Limb (tissue), 2 donors: ENCODE data around the gene FSHR.

ENCODE experiments used
- DNase-seq, 2 donors: peaks; one replicate each; pipeline ENCODE4 v3.0.0-alpha.2; 2016; ENCODE audit errors: extremely low spot score in 2 of 2

The FSHR gene, protein sequence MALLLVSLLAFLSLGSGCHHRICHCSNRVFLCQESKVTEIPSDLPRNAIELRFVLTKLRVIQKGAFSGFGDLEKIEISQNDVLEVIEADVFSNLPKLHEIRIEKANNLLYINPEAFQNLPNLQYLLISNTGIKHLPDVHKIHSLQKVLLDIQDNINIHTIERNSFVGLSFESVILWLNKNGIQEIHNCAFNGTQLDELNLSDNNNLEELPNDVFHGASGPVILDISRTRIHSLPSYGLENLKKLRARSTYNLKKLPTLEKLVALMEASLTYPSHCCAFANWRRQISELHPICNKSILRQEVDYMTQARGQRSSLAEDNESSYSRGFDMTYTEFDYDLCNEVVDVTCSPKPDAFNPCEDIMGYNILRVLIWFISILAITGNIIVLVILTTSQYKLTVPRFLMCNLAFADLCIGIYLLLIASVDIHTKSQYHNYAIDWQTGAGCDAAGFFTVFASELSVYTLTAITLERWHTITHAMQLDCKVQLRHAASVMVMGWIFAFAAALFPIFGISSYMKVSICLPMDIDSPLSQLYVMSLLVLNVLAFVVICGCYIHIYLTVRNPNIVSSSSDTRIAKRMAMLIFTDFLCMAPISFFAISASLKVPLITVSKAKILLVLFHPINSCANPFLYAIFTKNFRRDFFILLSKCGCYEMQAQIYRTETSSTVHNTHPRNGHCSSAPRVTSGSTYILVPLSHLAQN

DNA sequence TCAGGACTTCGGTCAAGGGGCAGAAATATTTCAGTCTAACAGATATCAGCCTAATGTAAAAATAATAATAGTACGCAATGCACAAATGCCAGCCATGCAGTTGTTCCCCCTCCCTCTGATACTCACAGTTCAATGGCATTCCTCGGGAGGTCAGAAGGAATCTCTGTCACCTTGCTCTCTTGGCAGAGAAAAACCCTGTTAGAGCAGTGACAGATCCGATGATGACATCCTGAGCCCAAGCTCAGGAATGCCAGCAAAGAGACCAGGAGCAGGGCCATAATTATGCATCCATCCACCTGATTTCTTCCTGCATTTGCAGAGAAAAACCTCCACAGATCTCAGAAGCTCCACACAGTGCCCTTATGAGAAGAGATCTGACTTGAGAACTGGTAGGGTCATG is at the start of gene FSHR:
TSS of gene FSHR (minus strand) at position 376 of the 400 bp plus-strand sequence. CDS start at position 278, 98 bp downstream.
- no peak for DNase-seq

- DNase-seq: no peak
These were observed 45.0 kb upstream of the FSHR start for GRCh38 chr2:49199266-49199665.

DNA sequence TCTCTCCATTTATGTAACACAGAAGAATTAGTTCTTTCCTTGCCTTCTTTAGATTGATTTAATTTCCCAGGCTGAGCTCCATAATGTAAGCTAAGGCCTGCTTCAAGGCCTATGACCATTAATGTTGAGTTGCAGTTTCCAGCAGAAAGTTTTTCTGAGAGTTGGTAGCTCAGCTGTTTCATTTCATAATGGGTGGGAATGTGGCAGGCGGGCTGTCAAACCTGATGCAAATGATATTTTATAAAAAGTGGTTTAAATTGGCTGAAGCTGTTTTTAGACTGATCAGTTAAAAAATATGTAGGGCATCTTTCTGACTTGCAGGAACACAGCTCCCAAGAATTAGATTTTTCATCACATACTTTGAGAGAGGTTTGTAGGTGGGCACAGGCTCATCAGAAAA is 40.4 kb upstream of the FSHR start:
- DNase-seq: no peak

DNA sequence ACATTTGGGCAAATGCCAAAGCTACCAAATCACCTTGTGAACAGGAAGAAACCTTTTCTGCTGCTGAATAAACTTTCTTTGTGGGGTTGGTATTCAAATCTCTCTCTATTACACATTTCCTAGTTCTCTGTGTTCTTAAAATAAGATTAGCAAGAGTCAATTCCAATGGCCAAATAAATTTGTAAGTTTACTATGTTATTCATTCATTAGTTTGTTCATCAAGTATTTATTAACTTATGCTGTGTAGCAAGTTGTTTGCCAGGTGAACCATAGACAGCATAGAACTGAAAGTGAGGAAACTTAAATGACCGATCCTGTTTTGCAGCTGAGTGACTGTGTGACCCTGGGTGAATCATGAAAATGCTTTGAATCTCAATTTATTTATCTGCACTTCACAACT is 37.7 kb upstream of the FSHR start:
- DNase-seq: no peak

- no peak for DNase-seq
These were observed 35.4 kb upstream of the FSHR start for GRCh38 chr2:49189512-49190225.

- no peak for DNase-seq
These were observed 31.8 kb upstream of the FSHR start for GRCh38 chr2:49186050-49186648.

- no peak for DNase-seq
These were observed 24.3 kb upstream of the FSHR start for GRCh38 chr2:49178656-49179055.

DNA sequence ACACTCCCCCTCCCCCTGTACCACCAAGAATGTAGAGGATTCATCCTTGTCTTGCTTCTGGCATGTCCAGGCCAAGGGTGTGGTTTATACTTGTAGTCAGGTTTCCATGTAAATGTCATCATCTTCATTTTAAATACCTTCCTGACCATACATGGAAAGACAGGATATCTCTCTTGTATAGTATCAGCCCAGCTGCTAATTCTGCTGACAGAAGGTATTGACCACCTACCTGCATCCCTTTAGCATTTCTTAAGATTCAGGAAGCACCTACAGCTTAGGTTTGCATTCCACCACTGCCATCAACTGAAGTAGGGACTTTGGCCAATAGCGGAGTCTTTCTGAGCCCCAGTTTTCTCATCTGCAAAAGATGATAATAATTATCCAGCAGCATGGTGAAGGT is 22.9 kb upstream of the FSHR start:
- DNase-seq: no peak

- DNase-seq: no peak
These were observed 21.5 kb upstream of the FSHR start for GRCh38 chr2:49175831-49176230.

- no peak for DNase-seq
These were observed 20.4 kb upstream of the FSHR start for GRCh38 chr2:49174750-49175149.

- no peak for DNase-seq
These were observed 12.8 kb upstream of the FSHR start for GRCh38 chr2:49167131-49167530.

DNA sequence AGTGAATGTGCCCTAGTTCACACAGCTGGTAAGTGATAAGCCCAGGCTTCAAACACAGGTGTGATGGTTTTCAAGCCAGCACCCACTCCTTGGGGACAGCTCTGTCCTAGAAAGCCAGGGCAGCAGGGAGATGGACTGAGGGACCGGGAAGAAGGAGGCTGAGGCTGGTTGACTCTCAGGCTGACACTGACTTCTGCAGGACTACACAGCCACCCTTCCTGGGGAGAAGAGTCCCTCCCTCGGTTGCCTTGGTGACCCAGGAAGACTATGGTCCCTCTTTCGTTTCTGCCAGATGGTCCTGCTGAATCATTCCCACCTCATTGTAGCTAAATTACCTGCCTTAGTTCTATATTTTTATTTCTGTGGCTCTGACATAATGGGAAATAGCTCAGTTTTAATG is 11.3 kb upstream of the FSHR start:
- DNase-seq: no peak

- no peak for DNase-seq
These were observed 10.4 kb upstream of the FSHR start for GRCh38 chr2:49164729-49165128.

- no peak for DNase-seq
These were observed 7.8 kb upstream of the FSHR start for GRCh38 chr2:49162151-49162550.

- no peak for DNase-seq
These were observed 576 bp upstream of the FSHR start for GRCh38 chr2:49154891-49155290.

- DNase-seq: no peak
These were observed 1.1 kb downstream of the FSHR start for GRCh38 chr2:49153252-49153651.

DNA sequence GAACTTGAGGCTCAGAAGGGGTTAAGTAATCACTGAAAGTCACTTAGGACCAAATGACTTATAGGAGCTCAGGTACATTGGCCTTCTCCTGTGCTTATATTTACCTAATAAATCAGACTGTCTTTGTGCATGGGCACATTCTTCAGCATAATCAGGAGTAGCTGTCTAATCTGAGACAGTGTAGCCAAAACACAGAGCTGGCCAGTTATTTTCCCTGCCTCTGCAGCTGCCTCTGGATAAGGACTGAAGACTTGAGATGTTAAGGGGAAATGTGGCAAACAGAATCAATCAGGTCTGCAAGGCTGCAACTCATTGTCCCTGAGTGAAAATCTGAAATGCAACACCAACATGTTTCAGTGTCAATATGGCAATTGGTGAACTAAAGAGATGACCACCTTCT is 1.5 kb downstream of the FSHR start:
- DNase-seq: no peak

DNA sequence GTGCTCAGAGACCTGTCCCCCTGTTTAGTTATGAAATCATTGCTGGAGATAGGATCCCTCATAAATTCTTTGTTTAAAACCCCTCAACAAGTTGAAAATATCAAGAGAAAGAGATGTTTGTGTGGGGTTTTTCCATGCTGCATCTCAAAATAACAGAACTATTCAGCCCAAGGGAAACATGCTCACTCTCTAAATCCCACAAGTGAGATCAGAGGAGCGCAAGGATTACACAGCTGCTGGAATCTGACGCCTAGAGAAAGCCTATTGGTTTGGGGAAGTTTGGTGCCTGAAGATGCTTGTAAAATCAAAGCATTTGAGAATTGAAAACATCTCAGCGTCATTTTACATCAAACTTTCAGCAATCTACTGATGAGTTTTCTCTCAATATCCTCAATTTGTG is 7.9 kb downstream of the FSHR start:
- DNase-seq: no peak

DNA sequence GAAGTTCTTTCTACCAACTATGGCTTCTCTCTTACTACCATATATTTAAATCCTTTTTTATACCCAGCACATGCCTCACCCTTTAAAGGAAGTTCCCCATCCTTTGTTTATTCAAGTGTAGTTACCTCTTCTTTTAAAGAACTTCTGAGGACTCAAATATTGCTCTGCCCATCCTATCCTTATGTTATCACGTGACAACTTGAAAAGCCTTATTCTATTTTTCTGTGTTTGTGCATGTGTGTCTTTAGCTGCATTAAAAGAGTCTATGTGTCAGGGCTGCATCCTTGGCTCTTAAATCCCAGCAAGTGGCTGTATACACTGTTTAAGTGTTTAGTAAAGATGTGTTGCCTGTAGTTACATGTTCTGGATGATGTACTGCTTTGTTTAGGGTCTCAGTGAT is 22.5 kb downstream of the FSHR start:
- DNase-seq: no peak

DNA sequence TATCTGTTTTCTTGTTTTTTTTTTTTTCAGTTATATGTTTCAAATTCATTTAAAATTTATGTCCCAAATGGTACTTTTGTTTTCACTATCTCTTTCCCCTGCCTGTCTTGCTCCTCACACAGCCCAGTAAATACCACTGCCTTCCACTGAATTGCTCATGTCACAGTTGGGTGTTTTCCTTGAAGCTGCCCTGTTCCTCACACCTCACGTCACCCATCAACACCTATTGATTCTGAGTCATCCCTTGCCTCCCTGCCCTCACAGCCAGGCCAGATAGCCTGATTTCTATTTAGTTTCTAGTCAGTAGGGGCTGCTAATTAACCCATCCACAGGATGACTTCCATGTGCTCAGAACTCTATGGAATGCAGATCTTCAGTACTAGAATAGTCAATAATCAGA is 25.3 kb downstream of the FSHR start:
- no peak for DNase-seq

DNA sequence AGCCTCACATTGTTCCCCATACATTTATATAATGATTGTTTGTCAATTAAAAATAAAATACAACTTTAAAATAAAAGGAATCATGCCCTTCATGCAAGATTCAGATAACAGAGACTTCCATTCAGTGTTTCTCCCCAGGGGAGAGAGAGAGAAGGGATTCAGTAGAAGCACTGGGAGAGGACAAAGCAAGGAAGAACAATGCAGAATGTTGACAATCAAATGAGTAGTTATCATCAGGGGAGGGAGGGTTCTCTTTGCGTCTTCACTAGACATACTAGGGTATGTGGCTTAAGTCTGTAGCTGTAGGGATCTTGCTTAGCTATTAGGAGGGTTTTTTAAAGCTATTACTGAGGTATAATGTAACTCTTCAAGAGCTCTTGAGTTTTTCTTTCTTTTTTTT is 30.7 kb downstream of the FSHR start:
- DNase-seq: no peak

DNA sequence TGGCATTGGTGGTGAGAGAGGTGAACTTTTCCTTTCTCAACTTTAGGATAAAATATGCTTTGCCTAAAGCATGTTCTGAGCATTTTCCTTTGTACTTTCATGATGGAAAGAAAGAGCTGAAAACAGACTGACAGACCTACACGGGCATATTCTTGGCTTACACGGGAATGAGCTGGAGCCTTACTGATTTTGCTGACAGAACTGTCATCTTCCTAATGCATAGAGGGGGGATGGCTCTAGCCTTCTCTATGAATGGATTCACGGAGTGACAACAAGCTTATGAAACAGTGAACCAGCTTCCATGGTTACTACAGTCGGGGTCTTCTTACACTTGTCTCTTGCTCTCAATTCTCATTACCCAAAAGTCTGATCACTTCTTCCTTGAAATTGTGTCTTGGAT is 32.2 kb downstream of the FSHR start:
- DNase-seq: no peak
